ENCODE measurements around the gene MRPL52. TPM values are rescaled to one million over a fixed set of nuclear protein-coding genes. Genes with fewer than 3 reads are reported as not detected.

Gene MRPL52
- total RNA-seq, 1 donor from 2014 or later: 28.1 TPM

DNA sequence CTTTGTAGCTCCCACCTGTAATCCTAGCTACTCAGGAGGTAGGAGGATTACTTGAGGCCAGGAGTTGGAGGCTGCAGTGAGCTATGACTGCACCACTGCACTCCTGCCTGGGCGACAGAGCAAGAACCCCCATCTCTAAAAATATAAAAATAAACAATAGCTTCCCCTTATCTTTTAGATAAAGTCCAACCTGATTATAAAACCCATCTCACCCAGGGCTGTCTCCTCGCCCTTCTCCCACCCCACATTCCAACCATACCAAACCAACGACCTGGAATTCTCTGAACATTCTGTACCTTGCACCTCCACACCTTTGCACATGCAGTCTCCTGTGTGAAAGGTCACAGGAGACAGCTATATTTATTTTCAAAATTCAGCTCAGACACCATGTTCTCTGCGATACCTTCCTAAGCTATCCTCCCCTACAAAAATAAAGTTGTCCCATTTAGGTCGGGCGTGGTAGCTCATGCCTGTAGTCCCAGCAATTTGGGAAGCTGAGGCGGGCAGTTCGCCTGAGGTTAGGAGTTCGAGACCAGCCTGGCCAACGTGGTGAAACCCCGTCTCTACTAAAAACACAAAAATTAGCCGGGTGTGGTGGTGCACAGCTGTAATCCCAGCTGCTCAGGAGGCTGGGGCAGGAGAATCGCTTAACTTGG, 22.1 kb upstream of the MRPL52 start:
- Histone ChIP-seq H3F3A (ENCODE audit: low read depth) (no peaks in the 10 kb centered on the region), H3K36me3 (no peaks in the 10 kb centered on the region), H3K27me3 (no peaks in the 10 kb centered on the region), H4K20me1 (ENCODE audit: low read depth) (no peaks in the 10 kb centered on the region), H3K9ac (no peak overlapping the region), H3K27ac (no peak overlapping the region), H2AFZ (replicated peaks) (no peak overlapping the region), H3K4me3 (no peak overlapping the region), H3K9me3 (ENCODE audit: low read depth) (no peaks in the 10 kb centered on the region), H3K4me2 (no peak overlapping the region), H3K79me2 (ENCODE audit: low read depth) (no peaks in the 10 kb centered on the region), H3K4me1 (no peaks in the 10 kb centered on the region)
- Mint-ChIP-seq H3K36me3 (no peaks in the 10 kb centered on the region), H3K27me3 (ENCODE audit: insufficient read depth, low read depth) (peaks cover 4% of the 10 kb centered on the region), H3K4me3 (no peak overlapping the region), H3K4me1 (no peaks in the 10 kb centered on the region), H3K27ac (no peak overlapping the region), H3K9me3 (no peaks in the 10 kb centered on the region)
- DNase-seq (ENCODE audit: low spot score): no peak
- TF ChIP-seq EZH2phosphoT487 (IDR thresholded peaks at IDR 0.05) (no peak), CTCF (IDR thresholded peaks at IDR 0.05) (no peak), EZH2 (IDR thresholded peaks at IDR 0.05) (no peak)

GRCh38 chr14:22808388-22809209, 21.1 kb upstream of the MRPL52 start:
- no peaks in the 10 kb centered on the region for H3K9me3 ChIP-seq (ENCODE audit: low read depth)
- Mint-ChIP-seq H3K36me3 (no peaks in the 10 kb centered on the region), H3K9me3 (no peaks in the 10 kb centered on the region), H3K27ac (no peak overlapping the region), H3K4me1 (no peaks in the 10 kb centered on the region), H3K27me3 (ENCODE audit: insufficient read depth, low read depth) (peaks cover 4% of the 10 kb centered on the region), H3K4me3 (no peak overlapping the region)
- H4K20me1 ChIP-seq (ENCODE audit: low read depth): no peaks in the 10 kb centered on the region
- no peak overlapping the region for H2AFZ ChIP-seq (replicated peaks)
- DNase-seq (ENCODE audit: low spot score): no peak
- no peak overlapping the region for H3K4me3 ChIP-seq
- no peaks in the 10 kb centered on the region for H3K79me2 ChIP-seq (ENCODE audit: low read depth)
- no peak overlapping the region for H3K9ac ChIP-seq
- H3K4me1 ChIP-seq: no peaks in the 10 kb centered on the region
- TF ChIP-seq EZH2phosphoT487 (IDR thresholded peaks at IDR 0.05) (no peak), CTCF (IDR thresholded peaks at IDR 0.05) (no peak), EZH2 (IDR thresholded peaks at IDR 0.05) (no peak)
- no peaks in the 10 kb centered on the region for H3F3A ChIP-seq (ENCODE audit: low read depth)
- no peaks in the 10 kb centered on the region for H3K27me3 ChIP-seq
- H3K36me3 ChIP-seq: no peaks in the 10 kb centered on the region
- no peak overlapping the region for H3K4me2 ChIP-seq
- H3K27ac ChIP-seq: no peak overlapping the region

GRCh38 chr14:22811722-22812121, 18.0 kb upstream of the MRPL52 start:
- peaks cover 10% of the 10 kb centered on the region for H3K4me1 ChIP-seq
- no peak overlapping the region for H3K4me3 ChIP-seq
- no peaks in the 10 kb centered on the region for H3K9me3 Mint-ChIP-seq
- peaks cover 15% of the 10 kb centered on the region for H3K27me3 Mint-ChIP-seq (ENCODE audit: insufficient read depth, low read depth)
- H3F3A ChIP-seq (ENCODE audit: low read depth): peaks cover 10% of the 10 kb centered on the region
- DNase-seq (ENCODE audit: low spot score): no peak
- H3K36me3 Mint-ChIP-seq: no peaks in the 10 kb centered on the region
- peaks cover 13% of the 10 kb centered on the region for H3K4me1 Mint-ChIP-seq
- no peaks in the 10 kb centered on the region for H3K79me2 ChIP-seq (ENCODE audit: low read depth)
- H3K4me3 Mint-ChIP-seq: no peak overlapping the region
- no peaks in the 10 kb centered on the region for H3K27me3 ChIP-seq
- no peaks in the 10 kb centered on the region for H4K20me1 ChIP-seq (ENCODE audit: low read depth)
- TF ChIP-seq EZH2phosphoT487 (IDR thresholded peaks at IDR 0.05) (no peak), EZH2 (IDR thresholded peaks at IDR 0.05) (no peak), CTCF (IDR thresholded peaks at IDR 0.05) (no peak)
- no peaks in the 10 kb centered on the region for H3K36me3 ChIP-seq
- no peaks in the 10 kb centered on the region for H3K9me3 ChIP-seq (ENCODE audit: low read depth)
- H3K27ac ChIP-seq: no peak overlapping the region
- H3K27ac Mint-ChIP-seq: no peak overlapping the region
- no peak overlapping the region for H3K4me2 ChIP-seq
- H3K9ac ChIP-seq: no peak overlapping the region
- no peak overlapping the region for H2AFZ ChIP-seq (replicated peaks)
